Measurements from ENCODE around the gene CEACAM4. TPM values are rescaled to one million over a fixed set of nuclear protein-coding genes. Genes with fewer than 3 reads are reported as not detected.

CEACAM4 gene
- total and polyA plus RNA-seq, 2 donors (not counting 1 experiment from before 2014, with no cell fraction given) = 0.34 TPM; not detected in 1

- 75% methylated on average over 2 of the region's 5 CpGs for WGBS (ENCODE audit: insufficient coverage)
Measured at GRCh38 chr19:41652250-41652649, 25.4 kb upstream of the CEACAM4 start.

GRCh38 chr19:41649827-41650226, 23.0 kb upstream of the CEACAM4 start:
- Histone ChIP-seq H3K27me3 (replicated peaks in 1 of 4; ENCODE audit: control extremely low read depth in 1 of 4, control insufficient read depth in 3 of 4, insufficient read depth in 4 of 4, low read length in 3 of 4) (peaks cover 0 to 36% (median 13%) of the 10 kb centered on the region in 4 experiments), H3K4me2 (replicated peaks; ENCODE audit: low read depth, low read length, poor library complexity, severe bottlenecking) (no peak overlapping the region), H3K79me2 (ENCODE audit: control insufficient read depth, insufficient read depth, low read length) (no peaks in the 10 kb centered on the region), H3K4me1 (ENCODE audit: control insufficient read depth in 2 of 2, insufficient read depth in 2 of 2, low read length in 2 of 2) (no peaks in the 10 kb centered on the region), H3K9me3 (ENCODE audit: control extremely low read depth in 1 of 3, control insufficient read depth in 2 of 3, insufficient read depth in 1 of 3, low read length in 2 of 3) (peaks cover 0 to 4% (median 3%) of the 10 kb centered on the region in 3 donors), H3K4me3 (ENCODE audit: control extremely low read depth in 1 of 5, extremely low read depth in 1 of 5, insufficient read depth in 1 of 5, low read depth in 2 of 5, low read length in 4 of 5) (no peak overlapping the region), H3K36me3 (replicated peaks in 1 of 2; ENCODE audit: control extremely low read depth in 1 of 2, control insufficient read depth in 1 of 2, extremely low read depth in 1 of 2, insufficient read depth in 2 of 2, low read length in 1 of 2) (no peaks in the 10 kb centered on the region), H4K20me1 (ENCODE audit: control insufficient read depth, insufficient read depth, low read length, poor library complexity, severe bottlenecking) (no peaks in the 10 kb centered on the region), H3K9ac (ENCODE audit: low read length) (no peak overlapping the region), H2AFZ (ENCODE audit: insufficient read depth, low read depth, low read length, poor library complexity, severe bottlenecking) (no peak overlapping the region), H3K27ac (ENCODE audit: low read length in 2 of 2) (no peak overlapping the region)
- ChIA-PET CTCF (interaction anchor here (6.6 kb wide), 1 partner anchor 9 kb away, joined by 60 read pairs; no protein-coding TSS in a partner anchor), POLR2A (no interaction called here)
- H3K27me3 Mint-ChIP-seq = peaks cover 53% of the 10 kb centered on the region
- DNase-seq (no peak), ATAC-seq (ENCODE audit: low read depth) (no peak)
- 92% methylated on average over 2 of the region's 3 CpGs for WGBS (ENCODE audit: insufficient coverage)
- no peak overlapping the region for H3K4me3 Mint-ChIP-seq
- no peak for TF ChIP-seq EZH2 (IDR thresholded peaks at IDR 0.05; ENCODE audit: borderline replicate concordance, insufficient read depth, low read depth, low read length, poor library complexity, severe bottlenecking)
- no peak for TF ChIP-seq CTCF (IDR thresholded peaks at IDR 0.05)
- H3K4me1 Mint-ChIP-seq = no peaks in the 10 kb centered on the region
- intact Hi-C loops (cut with micrococcal nuclease) = no loop called here
- H3K9me3 Mint-ChIP-seq (ENCODE audit: insufficient read depth) = peaks cover 3% of the 10 kb centered on the region
- H3K27ac Mint-ChIP-seq = no peak overlapping the region

More at GRCh38 chr19:41652250-41652649, 25.4 kb upstream of the CEACAM4 start:
- Histone ChIP-seq H3K9ac (ENCODE audit: low read length) (no peak overlapping the region), H2AFZ (ENCODE audit: insufficient read depth, low read depth, low read length, poor library complexity, severe bottlenecking) (no peak overlapping the region), H3K4me2 (replicated peaks; ENCODE audit: low read depth, low read length, poor library complexity, severe bottlenecking) (no peak overlapping the region), H3K4me1 (ENCODE audit: control insufficient read depth in 2 of 2, insufficient read depth in 2 of 2, low read length in 2 of 2) (no peaks in the 10 kb centered on the region), H3K79me2 (ENCODE audit: control insufficient read depth, insufficient read depth, low read length) (no peaks in the 10 kb centered on the region), H4K20me1 (ENCODE audit: control insufficient read depth, insufficient read depth, low read length, poor library complexity, severe bottlenecking) (no peaks in the 10 kb centered on the region), H3K4me3 (ENCODE audit: control extremely low read depth in 1 of 5, extremely low read depth in 1 of 5, insufficient read depth in 1 of 5, low read depth in 2 of 5, low read length in 4 of 5) (no peak overlapping the region), H3K27me3 (replicated peaks in 1 of 4; ENCODE audit: control extremely low read depth in 1 of 4, control insufficient read depth in 3 of 4, insufficient read depth in 4 of 4, low read length in 3 of 4) (peaks cover 0 to 36% (median 14%) of the 10 kb centered on the region in 4 experiments), H3K9me3 (ENCODE audit: control extremely low read depth in 1 of 3, control insufficient read depth in 2 of 3, insufficient read depth in 1 of 3, low read length in 2 of 3) (peaks cover 0 to 4% (median 3%) of the 10 kb centered on the region in 3 donors), H3K27ac (ENCODE audit: low read length in 2 of 2) (no peak overlapping the region), H3K36me3 (replicated peaks in 1 of 2; ENCODE audit: control extremely low read depth in 1 of 2, control insufficient read depth in 1 of 2, extremely low read depth in 1 of 2, insufficient read depth in 2 of 2, low read length in 1 of 2) (no peaks in the 10 kb centered on the region)
- intact Hi-C loops (cut with micrococcal nuclease) = no loop called here
- ATAC-seq (ENCODE audit: low read depth) (no peak), DNase-seq (no peak)
- Mint-ChIP-seq H3K27ac (no peak overlapping the region), H3K27me3 (peaks cover 66% of the 10 kb centered on the region), H3K4me3 (no peak overlapping the region), H3K4me1 (no peaks in the 10 kb centered on the region), H3K9me3 (ENCODE audit: insufficient read depth) (peaks cover 3% of the 10 kb centered on the region)
- POLR2A ChIA-PET = no interaction called here
- no peak for TF ChIP-seq EZH2 (IDR thresholded peaks at IDR 0.05; ENCODE audit: borderline replicate concordance, insufficient read depth, low read depth, low read length, poor library complexity, severe bottlenecking)
- no peak for TF ChIP-seq CTCF (IDR thresholded peaks at IDR 0.05)
- CTCF ChIA-PET = interaction anchor here (0.6 to 6.6 kb wide), 3 partner anchors 12 to 1857 kb away, joined by 3 to 60 read pairs (median 4); no protein-coding TSS in a partner anchor

All from B cell (primary cell).